ENCODE measurements around the gene ZFTA. TPM values are rescaled to one million over a fixed set of nuclear protein-coding genes. Genes with fewer than 3 reads are reported as not detected.

The ZFTA gene
- total RNA-seq, 2 donors from 2014 or later = 13.9 to 32.7 TPM

- TF ChIP-seq CTCF (IDR thresholded peaks at IDR 0.05) (no peak), POLR2A (IDR thresholded peaks at IDR 0.05) (no peak), POLR2AphosphoS5 (IDR thresholded peaks at IDR 0.05) (no peak)
- no peak overlapping the region for H3K4me3 ChIP-seq
Measured at GRCh38 chr11:63764679-63765647, 3.6 kb downstream of the ZFTA start.

GRCh38 chr11:63764340-63764678, 4.3 kb downstream of the ZFTA start:
- Histone ChIP-seq H3K4me3 (no peak overlapping the region), H3K9me3 (no peaks in the 10 kb centered on the region), H3K4me1 (replicated peaks) (peaks cover 7% of the 10 kb centered on the region), H3K36me3 (no peaks in the 10 kb centered on the region), H3K27me3 (replicated peaks; ENCODE audit: insufficient read depth) (no peaks in the 10 kb centered on the region), H3K27ac (peak overlapping the region in 1 of 2 donors; percentile 48)
- intact Hi-C loops (cut with DNase I) = no loop called here
- no peak for TF ChIP-seq POLR2AphosphoS5 (IDR thresholded peaks at IDR 0.05)
- no peak for TF ChIP-seq POLR2A (IDR thresholded peaks at IDR 0.05)
- no peak for TF ChIP-seq CTCF (IDR thresholded peaks at IDR 0.05)
- no peak for DNase-seq (ENCODE audit: low spot score)
- 68% methylated on average over 23 of the region's 23 CpGs for WGBS

More at GRCh38 chr11:63764679-63765647, 3.6 kb downstream of the ZFTA start:
- H3K27ac ChIP-seq = no peak overlapping the region
- intact Hi-C loops (cut with DNase I) = loop anchor here (5.0 kb wide), 2 partner anchors 47 to 387 kb away; partner anchors contain the start of gene SPINDOC
- 72% methylated on average over 30 of the region's 30 CpGs for WGBS
- peaks cover 7% of the 10 kb centered on the region for H3K4me1 ChIP-seq (replicated peaks)
- H3K36me3 ChIP-seq = no peaks in the 10 kb centered on the region
- H3K27me3 ChIP-seq (replicated peaks; ENCODE audit: insufficient read depth) = no peaks in the 10 kb centered on the region
- DNase-seq (ENCODE audit: low spot score) = no peak
- H3K9me3 ChIP-seq = no peaks in the 10 kb centered on the region

- Histone ChIP-seq H3K4me1 (replicated peaks) (peaks cover 7% of the 10 kb centered on the region), H3K27ac (peak overlapping the region in 1 of 2 donors; percentile 48), H3K4me3 (peak overlapping the region; percentile 27 to 35), H3K27me3 (replicated peaks; ENCODE audit: insufficient read depth) (no peaks in the 10 kb centered on the region), H3K36me3 (no peaks in the 10 kb centered on the region), H3K9me3 (no peaks in the 10 kb centered on the region)
- intact Hi-C loops (cut with DNase I) = no loop called here
- no peak for TF ChIP-seq CTCF (IDR thresholded peaks at IDR 0.05)
- TF ChIP-seq POLR2A (IDR thresholded peaks at IDR 0.05) = no peak
- TF ChIP-seq POLR2AphosphoS5 (IDR thresholded peaks at IDR 0.05) = no peak
- 61% methylated on average over 82 of the region's 82 CpGs for WGBS
- DNase-seq (ENCODE audit: low spot score) = no peak
Measured at GRCh38 chr11:63763496-63764339, 4.9 kb downstream of the ZFTA start.

GRCh38 chr11:63762654-63763495, 5.7 kb downstream of the ZFTA start:
- DNase-seq (ENCODE audit: low spot score) = no peak
- Histone ChIP-seq H3K36me3 (no peaks in the 10 kb centered on the region), H3K4me1 (replicated peaks) (peaks cover 7% of the 10 kb centered on the region), H3K27me3 (replicated peaks; ENCODE audit: insufficient read depth) (no peaks in the 10 kb centered on the region), H3K9me3 (no peaks in the 10 kb centered on the region), H3K27ac (peak overlapping the region; percentile 42 to 48), H3K4me3 (peak overlapping the region; percentile 27 to 35)
- 31% methylated on average over 59 of the region's 96 CpGs for WGBS
- TF ChIP-seq CTCF (IDR thresholded peaks at IDR 0.05) (no peak), POLR2A (IDR thresholded peaks at IDR 0.05) (no peak), POLR2AphosphoS5 (IDR thresholded peaks at IDR 0.05) (no peak)
- intact Hi-C loops (cut with DNase I) = no loop called here

All from prostate gland (tissue), 2 donors.